Pulmonary artery endothelial cell (primary cell): Measurements from ENCODE around the gene SLC30A1. TPM values are rescaled to one million over a fixed set of nuclear protein-coding genes. Genes with fewer than 3 reads are reported as not detected.
"Not testable (repeated sequence)": the region's sequence is repeated elsewhere in the genome, so short reads cannot be mapped to it uniquely, and the experiment has no call there.

Experiments
- DNase-seq: peaks from one replicate; pipeline ENCODE4 v3.0.0-alpha.2; 2011; ENCODE audit warnings: low read depth, low spot score
- total RNA-seq: library from RNA; depleted of rRNA; stranded (reverse); fragments of >200 nt; gene quantifications from 2 replicates; pipeline ENCODE4 v1.2.3, GENCODE V29; 2014

Gene SLC30A1
- total RNA-seq, 1 donor from 2014 or later = 14.3 TPM

DNA sequence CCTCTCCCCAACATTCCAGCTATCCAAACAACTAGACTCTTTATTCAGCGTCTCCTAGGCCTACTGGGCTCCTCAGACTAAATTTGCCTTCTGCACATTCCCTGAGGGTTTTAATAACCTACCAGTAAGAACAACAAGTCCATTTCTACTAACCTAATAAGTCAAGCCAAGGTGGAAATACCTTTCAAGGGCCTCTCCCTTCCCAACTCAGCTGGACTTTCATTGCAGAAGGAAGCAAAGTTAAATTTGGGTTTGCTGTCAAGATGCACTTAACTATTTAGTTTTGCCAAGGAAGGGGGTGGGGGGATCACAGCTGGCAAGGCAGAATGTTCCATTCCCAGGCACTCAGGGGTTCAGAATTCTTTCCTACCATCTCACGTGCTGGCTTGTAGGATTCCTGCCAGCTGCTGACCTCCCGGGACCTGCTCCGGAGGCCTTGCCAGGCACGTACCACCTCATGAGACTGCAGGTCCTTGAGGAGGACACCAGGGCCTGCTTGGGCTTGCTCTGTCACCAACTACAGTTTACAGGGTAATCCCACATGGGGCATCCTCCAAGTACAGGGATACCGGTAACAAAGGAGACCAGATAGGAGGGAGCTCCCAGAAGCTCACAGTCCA, 29.8 kb downstream of the SLC30A1 start:
- DNase-seq = no peak

DNA sequence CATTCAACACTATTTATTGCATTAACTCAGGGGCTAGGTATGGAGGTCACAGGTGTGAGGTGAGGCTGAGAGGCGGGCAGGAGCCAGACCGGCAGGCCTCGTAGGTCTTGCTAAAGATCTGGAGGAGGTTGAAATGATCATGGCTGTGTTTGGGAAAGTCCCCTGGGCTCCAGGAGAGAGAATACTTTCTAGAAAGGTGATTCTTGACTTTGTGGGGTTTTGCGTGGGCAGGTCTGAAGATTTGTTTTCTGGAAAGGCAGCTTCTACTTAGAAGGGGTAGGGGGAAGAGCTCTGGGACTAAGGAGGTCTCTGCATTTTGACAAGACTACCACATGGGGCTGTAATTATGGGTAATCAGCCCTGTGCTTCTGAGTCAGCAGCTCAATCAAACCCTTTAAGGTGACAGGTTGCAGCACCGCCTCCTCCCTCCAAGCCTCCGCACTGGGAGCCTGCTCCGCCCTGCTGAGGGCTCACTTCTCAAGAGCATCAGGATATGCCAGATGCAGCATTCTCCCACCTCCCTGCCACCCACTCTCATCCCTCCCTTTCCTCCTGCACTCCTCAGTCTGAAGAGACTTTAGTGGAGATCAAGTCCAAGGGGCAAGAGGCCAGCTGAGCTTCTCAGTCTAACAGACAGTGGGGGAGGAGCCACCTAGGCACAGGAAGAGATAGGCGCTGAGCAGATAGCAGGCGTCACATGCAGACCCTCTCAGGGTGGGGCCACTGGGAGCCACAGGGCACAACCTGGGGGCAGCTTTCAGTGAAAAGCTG, 30.5 kb downstream of the SLC30A1 start:
- DNase-seq = no peak

DNA sequence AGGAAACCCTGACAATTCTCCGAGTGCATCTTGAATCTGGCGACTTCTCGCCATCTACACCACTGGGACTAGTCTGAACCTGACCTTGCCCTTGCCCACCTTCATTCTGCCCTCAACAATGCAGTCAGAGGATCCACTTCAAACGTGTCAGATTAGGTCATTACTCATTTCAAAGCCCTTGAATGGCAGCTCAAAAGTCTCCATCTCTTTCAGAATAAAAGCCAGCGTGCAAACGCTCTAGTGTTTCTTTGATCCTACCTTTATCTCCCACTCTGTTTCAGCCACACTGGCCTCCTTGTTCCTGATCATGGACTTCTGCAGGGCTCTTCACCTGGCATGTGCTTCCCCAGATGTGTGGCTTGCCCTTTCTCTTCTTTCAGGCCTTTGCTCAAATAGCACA, 31.3 kb downstream of the SLC30A1 start:
- DNase-seq = no peak

DNA sequence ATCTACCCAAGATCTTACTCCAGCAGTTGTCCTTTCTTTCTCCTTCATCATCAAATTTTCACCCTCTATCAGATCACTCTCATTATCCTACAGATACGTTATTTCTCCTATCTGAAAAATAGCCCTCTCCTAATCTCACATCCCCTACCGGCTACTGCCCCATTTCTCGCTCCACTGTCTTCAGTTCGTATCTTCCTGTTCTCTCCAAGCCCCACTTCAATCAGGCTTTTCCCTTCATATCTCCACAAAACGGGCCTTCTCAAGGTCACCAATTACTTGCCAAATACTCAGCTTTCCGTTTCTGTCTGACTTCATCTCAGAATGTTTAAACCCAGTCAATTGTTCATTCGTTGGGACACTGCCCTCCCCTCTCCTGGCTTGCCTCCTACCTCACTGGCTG, 32.4 kb downstream of the SLC30A1 start:
- no peak for DNase-seq

DNA sequence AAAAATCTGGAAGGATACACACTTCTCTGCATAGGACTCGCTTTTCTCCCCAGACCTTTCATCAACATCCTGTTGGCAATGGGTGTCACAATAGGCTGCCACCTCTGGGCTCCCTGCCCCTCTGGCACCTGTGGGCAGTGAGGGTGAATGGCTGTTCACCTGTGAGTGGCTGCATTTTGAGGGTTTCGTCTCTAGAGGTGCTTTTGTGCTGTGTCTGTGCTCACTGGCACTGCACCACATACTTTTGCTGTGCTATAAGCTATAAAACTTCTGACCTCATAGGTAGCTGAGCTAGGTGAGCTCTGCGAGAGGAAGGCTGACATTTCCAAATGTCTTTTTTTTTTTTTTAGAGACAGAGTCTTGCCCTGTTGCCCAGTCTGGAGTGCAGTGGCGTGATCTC, 35.9 kb downstream of the SLC30A1 start:
- DNase-seq = no peak

DNA sequence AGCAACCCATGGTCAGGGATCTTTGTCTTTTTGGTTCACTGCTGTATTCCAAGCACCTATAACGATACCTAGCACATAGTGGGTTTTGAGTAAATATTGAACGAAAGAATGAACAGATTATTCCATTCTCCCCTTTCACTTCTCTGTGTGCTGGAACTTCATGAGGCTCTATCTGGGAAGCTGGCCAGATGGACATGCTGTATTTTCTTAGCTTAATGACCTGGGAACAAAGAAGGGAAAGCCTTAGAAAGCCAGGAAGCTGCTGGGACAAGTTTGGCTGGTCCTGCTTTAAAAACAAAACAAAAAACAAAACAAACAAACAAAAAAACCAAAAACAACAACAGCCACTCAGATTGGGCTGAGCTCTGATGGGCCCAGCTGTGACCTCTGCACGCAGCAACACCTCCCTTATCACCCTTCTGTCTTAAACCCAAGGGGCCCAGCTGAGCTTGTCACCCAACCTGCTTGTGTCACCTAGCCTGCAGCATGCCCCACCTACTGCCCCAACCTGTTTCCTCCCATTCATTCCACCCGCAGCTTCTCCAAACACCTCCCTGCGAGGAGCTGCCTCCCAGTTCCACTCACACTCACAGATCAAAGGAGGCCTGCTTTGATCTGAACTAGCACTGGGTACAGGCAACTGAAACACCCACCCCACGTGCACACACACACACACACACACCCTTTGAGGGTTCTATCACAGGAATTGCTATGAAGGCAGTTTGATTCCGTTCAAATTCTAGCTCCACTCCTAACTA, 37.1 kb downstream of the SLC30A1 start:
- peak; percentile 26 for DNase-seq

DNA sequence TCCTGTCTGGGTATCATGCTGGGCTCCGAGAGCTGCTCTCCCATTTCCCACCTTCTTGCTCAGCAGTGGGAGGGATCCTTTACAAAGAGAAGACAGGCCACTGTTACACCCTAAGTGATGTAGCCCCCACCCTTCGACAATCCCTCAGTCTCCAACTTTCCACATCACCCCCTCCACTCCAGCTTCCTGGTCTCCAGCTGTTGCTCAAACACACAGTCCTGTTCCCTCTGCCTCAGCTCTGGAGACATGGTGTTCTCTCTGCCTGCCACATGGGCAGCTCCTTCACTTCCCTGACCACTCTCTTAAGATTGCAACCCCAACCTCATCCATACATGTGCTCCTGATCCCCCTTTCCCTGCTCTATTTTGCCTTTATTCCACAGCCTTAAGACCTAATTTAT, 37.7 kb downstream of the SLC30A1 start:
- DNase-seq = no peak

DNA sequence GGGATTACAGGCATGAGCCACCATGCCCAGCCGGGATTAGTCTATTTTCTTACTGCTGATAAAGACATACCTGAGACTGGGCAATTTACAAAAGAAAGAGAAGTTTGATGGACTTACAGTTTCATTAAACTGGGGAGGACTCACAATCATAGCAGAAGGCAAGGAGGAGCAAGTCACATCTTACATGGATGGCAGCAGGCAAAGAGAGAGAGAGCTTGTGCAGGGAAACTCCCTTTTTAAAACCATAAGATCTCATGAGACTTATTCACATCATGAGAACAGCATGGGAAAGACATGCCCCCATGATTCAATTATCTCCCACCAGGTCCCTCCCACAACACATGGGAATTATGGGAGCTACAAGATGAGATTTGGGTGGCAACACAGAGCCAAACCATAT, 38.1 kb downstream of the SLC30A1 start:
- not testable (repeated sequence) for DNase-seq

DNA sequence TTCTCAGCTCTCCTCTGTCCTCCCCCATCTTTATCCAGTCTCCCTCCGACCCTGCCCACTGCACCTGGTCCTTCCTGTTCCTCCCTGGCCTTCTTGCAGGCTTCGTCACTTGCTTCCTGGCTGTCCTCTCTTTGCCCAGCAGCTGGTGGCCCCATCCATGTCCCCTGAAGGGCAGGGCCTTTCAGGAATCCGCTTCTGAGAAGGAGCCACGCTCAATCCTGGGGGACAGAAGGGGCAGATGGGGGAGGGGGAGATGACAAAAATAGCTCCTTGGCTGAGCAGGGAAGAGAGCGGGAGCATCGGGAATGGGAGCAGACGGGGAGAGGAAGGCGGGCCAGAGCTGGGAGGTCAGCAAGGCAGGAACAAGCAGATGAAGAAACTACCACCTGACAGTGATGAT, 40.7 kb downstream of the SLC30A1 start:
- DNase-seq = no peak

DNA sequence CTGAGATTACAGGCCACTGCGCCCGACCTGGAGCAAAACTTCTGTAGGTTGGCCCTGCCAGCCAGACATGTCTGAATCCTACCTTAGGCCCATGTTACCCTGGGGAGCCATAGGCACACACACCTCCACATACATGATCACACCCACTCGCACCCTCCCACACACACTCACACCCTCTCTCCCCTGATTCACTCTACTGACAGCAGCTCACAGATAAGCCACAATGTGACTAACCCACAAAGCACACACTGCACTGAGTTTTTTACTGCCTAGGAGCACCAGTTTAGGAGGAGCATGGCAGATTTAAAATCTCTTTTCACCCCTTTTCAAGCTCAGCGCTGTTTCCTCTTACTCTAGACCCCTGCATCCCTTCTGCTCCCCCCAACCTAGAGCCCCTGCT, 41.7 kb downstream of the SLC30A1 start:
- no peak for DNase-seq

DNA sequence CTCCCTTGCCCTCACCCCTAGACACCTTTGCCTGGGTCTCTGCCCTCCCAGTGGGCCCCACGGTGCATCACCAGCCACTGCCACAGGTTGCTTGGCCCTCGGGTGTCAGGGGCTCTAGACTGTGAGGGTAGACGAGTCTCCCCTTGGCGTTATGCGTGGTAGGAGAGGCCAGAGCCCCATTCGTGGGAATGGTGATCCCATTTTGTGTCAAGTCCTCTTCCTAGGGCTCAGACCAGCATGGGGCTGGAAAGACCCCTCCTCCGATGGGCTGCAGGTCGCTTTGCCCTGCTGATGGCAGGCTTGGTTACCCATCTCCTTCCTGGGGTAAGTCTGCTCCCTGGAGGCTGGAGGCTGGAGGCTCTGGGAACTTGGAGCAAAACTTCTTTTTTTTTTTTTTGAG, 42.4 kb downstream of the SLC30A1 start:
- no peak for DNase-seq

DNA sequence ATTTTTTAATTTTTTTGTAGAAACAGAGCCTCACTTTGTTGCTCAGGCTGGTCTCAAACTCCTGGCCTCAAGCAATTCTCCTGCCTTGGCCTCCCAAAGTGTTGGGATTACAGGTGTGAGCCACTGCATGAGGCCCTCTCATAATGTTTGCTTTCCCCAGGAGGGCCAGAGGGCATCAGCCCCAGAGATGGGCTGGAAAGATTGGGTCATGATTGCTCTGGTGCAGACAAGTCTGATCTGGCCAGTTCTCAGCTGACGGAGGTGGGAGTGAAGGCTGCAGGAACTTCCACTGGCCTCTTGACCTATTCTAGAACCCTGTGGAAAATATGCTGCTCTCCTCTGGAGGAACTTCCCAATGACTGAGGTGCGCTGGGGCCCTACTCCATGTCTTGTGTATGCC, 43.6 kb downstream of the SLC30A1 start:
- no peak for DNase-seq

DNA sequence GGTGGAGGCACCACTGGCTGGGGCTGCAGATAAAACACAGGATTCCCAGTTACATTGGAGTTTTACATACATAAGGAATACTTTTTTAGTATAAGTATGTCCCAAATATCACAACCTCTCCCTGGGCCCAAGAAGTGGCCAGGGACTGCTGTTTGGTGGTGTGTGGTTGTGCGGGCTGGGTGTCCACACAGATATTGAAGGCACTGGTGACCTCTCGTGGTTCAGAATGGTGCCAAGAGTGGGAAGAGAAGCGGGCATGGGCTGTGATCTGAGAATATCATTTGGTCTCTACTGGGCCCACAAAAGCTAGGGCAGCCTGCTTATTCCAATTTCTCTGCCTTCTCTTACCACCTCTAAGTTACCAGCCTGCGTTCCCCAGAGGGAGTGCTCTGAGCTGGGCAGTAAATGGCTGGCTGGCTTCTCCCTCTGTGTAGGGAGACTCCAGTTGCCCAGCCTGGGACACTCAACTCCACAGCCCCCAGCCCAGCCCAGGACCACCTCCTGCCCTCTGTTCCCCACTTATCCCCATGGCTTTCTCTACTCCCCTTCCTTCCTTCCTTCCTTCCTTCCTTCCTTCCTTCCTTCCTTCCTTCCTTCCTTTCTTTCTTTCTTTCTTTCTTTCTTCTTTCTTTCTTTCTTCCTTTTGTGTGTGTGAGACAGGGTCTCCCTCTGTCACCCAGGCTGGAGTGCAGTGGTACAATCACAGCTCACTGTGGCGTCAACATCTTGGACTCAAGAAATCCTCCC, 44.2 kb downstream of the SLC30A1 start:
- DNase-seq = no peak

DNA sequence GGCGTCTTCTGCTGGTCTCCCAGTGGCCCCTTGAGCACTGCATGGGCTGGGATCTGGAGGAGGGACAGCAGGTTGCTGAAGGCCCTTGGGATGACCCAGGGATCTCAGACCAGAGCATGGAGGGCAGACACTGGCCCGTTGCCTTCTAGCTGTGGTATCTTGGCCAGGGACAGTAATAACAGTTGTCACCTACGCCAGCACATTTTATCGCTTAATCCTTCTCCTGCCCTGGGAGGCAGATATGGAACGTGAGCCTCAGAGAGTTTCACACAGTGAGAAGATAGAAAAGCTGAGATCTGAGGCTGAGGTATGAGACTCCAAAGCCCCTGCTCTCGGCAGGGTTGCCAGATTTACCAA, 46.9 kb downstream of the SLC30A1 start:
- DNase-seq = no peak

DNA sequence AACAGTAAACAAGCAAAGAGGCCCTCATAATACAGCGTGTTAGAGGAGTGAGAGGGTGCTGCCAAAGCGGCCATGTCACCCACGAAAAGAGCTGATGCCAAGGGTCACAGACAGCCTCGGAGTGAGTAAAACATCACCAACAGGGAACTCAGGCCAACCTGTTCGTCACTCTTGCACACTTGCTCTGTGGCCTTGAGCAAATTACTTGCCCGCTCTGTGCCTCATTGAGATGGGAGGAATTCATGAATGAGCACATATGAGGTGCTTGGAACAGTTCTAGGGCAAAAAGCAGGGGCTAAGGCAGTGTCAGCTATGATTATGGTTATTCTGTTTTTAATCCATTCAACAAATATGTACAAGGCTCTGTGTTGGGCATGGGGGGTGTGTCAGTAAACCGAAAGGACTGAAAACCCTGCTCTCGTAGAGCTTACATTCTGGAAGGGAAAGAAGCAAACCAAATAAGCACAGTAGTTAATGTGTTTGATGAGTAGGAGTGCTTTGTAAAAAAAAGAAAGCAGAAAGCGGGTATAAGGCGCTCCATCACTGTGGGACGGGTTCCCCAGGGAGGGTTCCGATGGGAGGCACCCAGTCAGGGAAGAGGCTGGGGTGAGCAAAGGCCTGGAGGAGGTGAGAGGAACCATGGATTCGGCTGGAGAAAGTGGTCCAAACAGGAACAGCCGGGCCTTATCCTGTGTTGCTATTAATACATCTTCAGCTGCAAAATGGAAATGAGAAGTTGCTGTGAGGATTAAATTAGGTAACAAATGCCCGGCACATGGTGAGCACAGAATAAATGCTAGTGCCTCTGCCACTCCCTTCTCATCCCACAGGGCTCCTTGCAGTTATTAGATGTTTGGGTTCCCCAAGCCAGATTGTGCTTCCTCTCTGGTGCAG, 47.5 kb downstream of the SLC30A1 start:
- no peak for DNase-seq

DNA sequence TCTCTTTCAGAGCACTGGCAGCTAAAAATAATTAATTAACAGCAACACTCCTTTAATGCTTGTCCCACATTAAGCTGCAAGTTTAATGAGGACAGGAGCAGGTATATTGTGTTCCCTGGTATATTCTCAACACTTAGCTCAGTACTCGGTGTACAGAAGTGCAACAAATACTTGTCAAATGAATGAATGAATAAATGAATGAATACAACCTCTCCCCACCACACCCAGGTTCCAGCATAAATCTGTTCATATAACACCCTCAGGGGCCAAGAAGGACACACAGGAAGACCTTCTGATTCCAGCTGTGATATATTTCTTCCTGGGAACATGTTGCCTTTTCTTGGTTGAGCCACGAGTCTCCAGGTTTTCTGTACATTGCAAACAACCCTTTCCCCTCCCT, 48.9 kb downstream of the SLC30A1 start:
- no peak for DNase-seq

DNA sequence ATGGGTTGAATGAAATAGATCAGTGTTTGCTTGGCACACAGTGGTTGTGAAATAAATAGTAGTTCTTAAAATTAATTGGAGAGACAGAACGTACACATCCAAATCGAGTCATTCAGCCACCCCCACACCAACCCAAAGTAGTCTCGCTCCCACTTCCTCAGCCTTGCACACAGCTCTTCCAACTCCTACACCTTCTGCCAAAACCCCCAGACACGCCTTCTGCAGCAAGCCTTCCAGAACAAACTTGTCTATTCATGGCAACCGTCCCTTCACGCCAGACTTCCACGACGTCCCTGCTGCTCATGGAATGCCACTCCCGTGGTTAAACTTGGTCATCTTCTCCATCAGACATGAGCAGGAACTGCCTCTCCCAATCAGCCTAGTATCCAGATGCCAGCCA, 49.5 kb downstream of the SLC30A1 start:
- DNase-seq = no peak

DNA sequence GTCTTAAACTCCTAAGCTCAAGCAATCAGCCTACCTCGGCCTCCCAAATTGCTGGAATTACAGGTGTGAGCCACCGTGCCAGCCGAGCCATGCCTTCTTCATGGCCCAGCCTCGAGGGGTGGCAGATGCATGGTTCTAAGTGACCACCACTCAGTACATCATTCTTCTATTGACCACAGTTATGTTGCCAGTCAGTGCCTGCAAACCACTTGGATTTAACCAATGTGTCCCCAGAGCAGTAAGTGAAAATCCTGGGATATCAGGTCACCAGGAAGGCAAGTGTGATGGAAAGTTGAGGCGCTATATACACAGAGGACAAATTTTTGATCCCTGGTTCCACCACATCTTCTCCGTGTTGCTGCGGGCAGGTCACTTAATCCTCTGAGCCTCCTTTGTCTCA, 50.0 kb downstream of the SLC30A1 start:
- no peak for DNase-seq

DNA sequence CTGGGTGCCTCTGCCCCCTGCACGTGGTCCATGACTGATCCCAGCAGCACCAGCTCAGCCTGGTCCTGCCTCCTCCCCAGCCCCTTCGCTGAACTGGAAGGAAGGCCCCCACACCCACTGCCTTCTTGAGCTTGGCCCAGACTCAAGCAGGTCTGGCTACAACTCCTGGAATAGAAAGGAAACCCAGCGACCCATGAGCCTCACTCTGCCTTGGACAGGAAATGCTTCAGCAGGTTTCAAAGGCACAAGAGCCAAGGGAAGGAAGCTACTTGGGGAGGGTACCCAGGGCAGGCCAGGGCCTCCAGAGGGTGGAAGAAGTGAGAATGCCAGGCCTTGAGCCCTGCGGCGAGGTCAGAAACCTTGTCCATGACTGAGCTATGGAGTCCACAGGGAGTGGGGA, 51.1 kb downstream of the SLC30A1 start:
- no peak for DNase-seq

DNA sequence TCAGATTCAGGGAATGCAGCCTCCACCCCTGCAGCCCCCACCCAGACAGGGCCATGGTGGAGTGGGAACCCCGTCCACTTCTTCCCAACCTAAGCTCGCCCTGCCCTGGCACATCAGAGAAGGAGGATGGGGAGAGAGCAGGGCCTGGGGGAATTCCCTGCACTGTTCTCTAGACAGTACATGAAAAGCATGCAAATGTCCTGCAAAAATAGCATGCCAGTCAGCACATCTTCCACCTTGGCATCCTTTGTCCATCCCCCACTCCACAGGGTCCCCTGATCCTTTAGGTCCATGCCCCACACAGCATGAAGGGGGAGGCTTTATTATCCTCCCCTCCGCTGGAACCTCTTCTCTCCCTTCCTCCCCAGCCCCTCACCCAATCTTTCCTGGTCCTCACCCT, 52.0 kb downstream of the SLC30A1 start:
- no peak for DNase-seq

DNA sequence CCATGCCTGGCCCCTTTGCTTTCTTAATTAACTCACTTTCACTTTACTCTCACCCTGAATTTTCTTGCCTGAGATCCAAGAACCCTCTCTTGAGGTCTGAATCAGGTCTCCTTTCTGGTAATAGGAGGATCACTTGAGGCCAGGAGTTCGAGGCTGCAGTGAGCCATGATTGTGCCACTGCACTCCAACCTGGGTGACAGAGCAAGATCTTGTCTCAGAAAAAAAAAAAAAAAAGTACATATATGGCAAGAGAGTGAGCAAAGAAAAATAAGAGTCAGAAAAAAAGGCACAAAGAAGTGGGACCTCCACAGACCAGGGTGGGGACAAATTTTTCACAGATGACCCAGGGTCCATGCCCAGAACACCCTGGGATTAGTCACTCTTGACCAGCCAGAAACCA, 52.9 kb downstream of the SLC30A1 start:
- no peak for DNase-seq
